ENCODE data around the gene NPAS3.

DNA sequence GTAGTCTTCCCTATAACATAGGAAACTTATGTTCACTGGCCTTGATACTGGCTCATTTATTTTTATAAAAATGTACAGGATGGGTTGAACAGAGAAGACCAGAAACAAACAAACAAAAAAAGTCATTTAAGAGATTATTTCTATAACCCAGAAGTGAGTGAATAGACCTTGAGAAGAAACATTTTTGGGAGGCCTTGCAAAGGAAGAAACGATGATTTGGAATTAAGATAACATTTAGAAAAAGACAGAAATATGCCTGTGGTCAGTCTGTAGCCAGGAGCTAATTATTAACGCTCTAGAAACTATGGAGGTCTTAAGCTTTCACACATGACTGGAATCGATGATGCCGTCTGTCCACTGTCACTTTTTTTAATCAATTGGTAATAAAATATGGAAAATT is 748.2 kb downstream of the NPAS3 start:
- TF ChIP-seq EZH2phosphoT487 (IDR thresholded peaks at IDR 0.05; ENCODE audit: low read depth) = no peak
- TF ChIP-seq, protein P1, sequence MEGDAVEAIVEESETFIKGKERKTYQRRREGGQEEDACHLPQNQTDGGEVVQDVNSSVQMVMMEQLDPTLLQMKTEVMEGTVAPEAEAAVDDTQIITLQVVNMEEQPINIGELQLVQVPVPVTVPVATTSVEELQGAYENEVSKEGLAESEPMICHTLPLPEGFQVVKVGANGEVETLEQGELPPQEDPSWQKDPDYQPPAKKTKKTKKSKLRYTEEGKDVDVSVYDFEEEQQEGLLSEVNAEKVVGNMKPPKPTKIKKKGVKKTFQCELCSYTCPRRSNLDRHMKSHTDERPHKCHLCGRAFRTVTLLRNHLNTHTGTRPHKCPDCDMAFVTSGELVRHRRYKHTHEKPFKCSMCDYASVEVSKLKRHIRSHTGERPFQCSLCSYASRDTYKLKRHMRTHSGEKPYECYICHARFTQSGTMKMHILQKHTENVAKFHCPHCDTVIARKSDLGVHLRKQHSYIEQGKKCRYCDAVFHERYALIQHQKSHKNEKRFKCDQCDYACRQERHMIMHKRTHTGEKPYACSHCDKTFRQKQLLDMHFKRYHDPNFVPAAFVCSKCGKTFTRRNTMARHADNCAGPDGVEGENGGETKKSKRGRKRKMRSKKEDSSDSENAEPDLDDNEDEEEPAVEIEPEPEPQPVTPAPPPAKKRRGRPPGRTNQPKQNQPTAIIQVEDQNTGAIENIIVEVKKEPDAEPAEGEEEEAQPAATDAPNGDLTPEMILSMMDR (IDR thresholded peaks at IDR 0.05; ENCODE audit: low read depth, low read length) = no peak

Data from OCI-LY3 (cell line).